Mammary epithelial cell (primary cell): ENCODE measurements around the gene MLXIP.

Experiments
- EZH2 ChIP-seq: IDR thresholded peaks from 2 replicates; pipeline ENCODE4 v1.6.1; 2012; ENCODE audit warnings: low read length, inconsistent platforms, borderline replicate concordance
- TF ChIP-seq, protein P1 (sequence below), 2 donors: IDR thresholded peaks in 1 of 2; conservative IDR thresholded peaks in 1 of 2; 2 replicates each; pipeline ENCODE4 v1.5.1; 2011 to 2012; ENCODE audit warnings: inconsistent platforms in 2 of 2, low read length in 2 of 2, mild to moderate bottlenecking in 2 of 2, control low read depth in 1 of 2, low read depth in 1 of 2; ENCODE audit not compliant: insufficient read depth in 1 of 2; ENCODE audit errors: extremely low read depth in 1 of 2

DNA sequence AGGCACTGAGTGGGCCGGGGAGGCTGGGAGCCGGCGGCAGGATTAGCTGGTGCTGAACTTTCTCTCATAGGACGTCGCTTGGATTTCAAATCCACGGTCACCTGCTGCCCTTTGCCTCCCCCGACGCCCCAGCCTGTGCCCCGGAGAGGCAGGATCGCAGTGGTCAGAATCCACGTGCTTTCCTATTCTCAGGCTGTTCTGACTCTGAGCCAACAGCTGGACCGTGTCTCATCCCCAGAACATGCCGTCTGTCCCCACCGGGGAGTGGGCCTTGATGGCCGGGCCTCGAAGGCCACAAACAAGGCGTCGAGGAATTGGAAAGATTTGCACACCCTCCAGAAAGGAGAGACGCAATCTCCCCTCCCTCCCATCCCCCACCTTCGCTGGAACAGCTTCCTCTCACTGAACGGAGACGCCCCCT, 18.5 kb upstream of the MLXIP start:
- TF ChIP-seq EZH2, result no peak
- TF ChIP-seq, protein P1, sequence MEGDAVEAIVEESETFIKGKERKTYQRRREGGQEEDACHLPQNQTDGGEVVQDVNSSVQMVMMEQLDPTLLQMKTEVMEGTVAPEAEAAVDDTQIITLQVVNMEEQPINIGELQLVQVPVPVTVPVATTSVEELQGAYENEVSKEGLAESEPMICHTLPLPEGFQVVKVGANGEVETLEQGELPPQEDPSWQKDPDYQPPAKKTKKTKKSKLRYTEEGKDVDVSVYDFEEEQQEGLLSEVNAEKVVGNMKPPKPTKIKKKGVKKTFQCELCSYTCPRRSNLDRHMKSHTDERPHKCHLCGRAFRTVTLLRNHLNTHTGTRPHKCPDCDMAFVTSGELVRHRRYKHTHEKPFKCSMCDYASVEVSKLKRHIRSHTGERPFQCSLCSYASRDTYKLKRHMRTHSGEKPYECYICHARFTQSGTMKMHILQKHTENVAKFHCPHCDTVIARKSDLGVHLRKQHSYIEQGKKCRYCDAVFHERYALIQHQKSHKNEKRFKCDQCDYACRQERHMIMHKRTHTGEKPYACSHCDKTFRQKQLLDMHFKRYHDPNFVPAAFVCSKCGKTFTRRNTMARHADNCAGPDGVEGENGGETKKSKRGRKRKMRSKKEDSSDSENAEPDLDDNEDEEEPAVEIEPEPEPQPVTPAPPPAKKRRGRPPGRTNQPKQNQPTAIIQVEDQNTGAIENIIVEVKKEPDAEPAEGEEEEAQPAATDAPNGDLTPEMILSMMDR (conservative IDR thresholded peaks at IDR 0.05 in 1 of 2, IDR thresholded peaks at IDR 0.05 in 1 of 2; ENCODE audit: extremely low read depth in 1 of 2, insufficient read depth in 1 of 2, low read depth in 1 of 2, low read length in 2 of 2), result no peak
